Psoas muscle (tissue), 8 donors: ENCODE data around the gene GRK1. TPM values are rescaled to one million over a fixed set of nuclear protein-coding genes. Genes with fewer than 3 reads are reported as not detected.

Source experiments
- ATAC-seq, 4 donors: fragments of 200-7000 bp; cut with Tn5 transposase; one replicate each; pipeline ENCODE4 v1.9.1; 2020; ENCODE audit warnings: moderate library complexity in 3 of 4, mild to moderate bottlenecking in 2 of 4
- DNase-seq, 2 donors: peaks; one replicate each; pipeline ENCODE4 v3.0.0-alpha.2; 2020
- H3K27ac ChIP-seq: fragments of 200-600 bp; one replicate; pipeline ENCODE4 v1.8.0; 2022
- H3K27me3 ChIP-seq, 3 donors: fragments of 200-600 bp in 1 of 3; one replicate each; pipeline versions ENCODE4 v1.6.1 to v1.8.0; 2013 to 2022; ENCODE audit warnings: low read length in 2 of 3, mild to moderate bottlenecking in 2 of 3, moderate library complexity in 1 of 3; ENCODE audit not compliant: insufficient read depth in 3 of 3
- H3K36me3 ChIP-seq, 2 donors: fragments of 200-600 bp in 1 of 2; one replicate each; pipeline versions ENCODE4 v1.6.1 to v1.8.0; 2013 to 2022; ENCODE audit warnings: low read depth in 1 of 2, mild to moderate bottlenecking in 1 of 2, moderate library complexity in 1 of 2; ENCODE audit not compliant: insufficient read depth in 1 of 2
- H3K4me1 ChIP-seq: fragments of 200-600 bp; one replicate; pipeline ENCODE4 v1.8.0; 2022
- H3K4me3 ChIP-seq: fragments of 200-600 bp; one replicate; pipeline ENCODE4 v1.8.0; 2022; ENCODE audit warnings: mild to moderate bottlenecking
- H3K9me3 ChIP-seq: fragments of 200-600 bp; one replicate; pipeline ENCODE4 v1.8.0; 2022
- WGBS, 3 donors: extraction: QIAGEN DNeasy Blood & Tissue Kit; methylation state at CpG; one replicate each; pipeline versions ENCODE4 v1.1.6 to v1.1.7; 2013; 5-methylcytosine and 5-hydroxymethylcytosine counted together
- intact Hi-C, 2 donors: fragments of 100-400 bp; cut with DNase I; formaldehyde crosslinking; loops; one replicate each; pipeline versions ENCODE4 v1.11.0 to v1.14.2; 2022
- polyA plus RNA-seq, 3 donors: library from polyadenylated mRNA; stranded (reverse); fragments of 200-250 nt; gene quantifications; one replicate each; pipeline ENCODE4 v1.2.3, GENCODE V29; 2013
- total RNA-seq, 4 donors: library from RNA; stranded (reverse); fragmentation: NEBNext Ultra II Directional in 2 of 4; extraction: Animal tissue kit (Norgen Biotek cat#: 25700) in 2 of 4; gene quantifications; one replicate each; pipeline versions ENCODE4 v1.2.1 to v1.2.4, GENCODE V29; 2021 to 2023
- TF ChIP-seq, protein P1 (sequence below): fragments of 200-600 bp; IDR thresholded peaks from one replicate; pipeline ENCODE4 v1.8.0; 2022; ENCODE audit warnings: antibody characterized with exemption
- donor health status: healthy with polysubstance abuse.
- donor health status: DM: no; HTN: no; CAD: no; lungs with moderate emphysema.
- donor health status: Bipolar disorder and iron deficiency.
- donor health status: healthy.
- donor health status: DM: yes; HTN: yes; CAD: no.
- donor health status: DM: no; HTN: no; CAD: no.
- donor health status: DM: no; HTN: no; CAD: no.
- donor health status: DM: yes; HTN: yes; CAD: no.

The GRK1 gene
- total and polyA plus RNA-seq, 7 donors, result 0.10 TPM; not detected in 6

DNA sequence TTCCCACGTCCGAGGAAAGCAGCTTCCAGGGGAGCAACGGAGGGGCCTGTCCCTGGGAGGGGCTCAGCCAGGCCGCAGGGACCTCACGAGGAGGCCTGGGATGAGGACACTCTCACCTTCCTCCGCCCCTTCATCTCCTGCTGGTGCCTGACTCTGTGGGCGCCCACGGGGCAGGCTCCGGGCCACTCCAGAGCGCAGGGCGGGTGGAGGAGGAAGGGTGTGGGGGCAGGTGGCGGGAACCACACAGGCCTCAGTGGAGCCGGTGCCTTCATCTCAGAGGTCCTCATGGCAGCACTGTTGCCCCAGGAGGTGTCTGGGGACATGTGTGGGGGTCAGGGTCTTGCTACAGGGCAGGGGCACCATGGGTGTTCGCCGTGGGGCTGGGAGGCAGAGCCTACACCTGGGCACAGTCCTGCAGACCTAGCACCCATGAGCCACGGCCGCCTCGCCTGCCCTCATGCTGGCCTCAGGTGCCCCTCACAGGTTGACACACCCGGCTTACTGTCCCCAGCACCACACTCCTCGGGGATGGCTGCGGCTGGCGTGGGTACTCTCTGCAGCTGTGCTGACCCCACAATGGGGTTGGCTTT is 81.9 kb downstream of the GRK1 start:
- Histone ChIP-seq H3K27me3 (peaks cover 0 to 13% (median 0%) of the 10 kb centered on the region in 3 donors), H3K4me3 (no peak overlapping the region), H3K27ac (no peak overlapping the region), H3K36me3 (no peaks in the 10 kb centered on the region), H3K9me3 (no peaks in the 10 kb centered on the region), H3K4me1 (no peaks in the 10 kb centered on the region)
- TF ChIP-seq, protein P1, sequence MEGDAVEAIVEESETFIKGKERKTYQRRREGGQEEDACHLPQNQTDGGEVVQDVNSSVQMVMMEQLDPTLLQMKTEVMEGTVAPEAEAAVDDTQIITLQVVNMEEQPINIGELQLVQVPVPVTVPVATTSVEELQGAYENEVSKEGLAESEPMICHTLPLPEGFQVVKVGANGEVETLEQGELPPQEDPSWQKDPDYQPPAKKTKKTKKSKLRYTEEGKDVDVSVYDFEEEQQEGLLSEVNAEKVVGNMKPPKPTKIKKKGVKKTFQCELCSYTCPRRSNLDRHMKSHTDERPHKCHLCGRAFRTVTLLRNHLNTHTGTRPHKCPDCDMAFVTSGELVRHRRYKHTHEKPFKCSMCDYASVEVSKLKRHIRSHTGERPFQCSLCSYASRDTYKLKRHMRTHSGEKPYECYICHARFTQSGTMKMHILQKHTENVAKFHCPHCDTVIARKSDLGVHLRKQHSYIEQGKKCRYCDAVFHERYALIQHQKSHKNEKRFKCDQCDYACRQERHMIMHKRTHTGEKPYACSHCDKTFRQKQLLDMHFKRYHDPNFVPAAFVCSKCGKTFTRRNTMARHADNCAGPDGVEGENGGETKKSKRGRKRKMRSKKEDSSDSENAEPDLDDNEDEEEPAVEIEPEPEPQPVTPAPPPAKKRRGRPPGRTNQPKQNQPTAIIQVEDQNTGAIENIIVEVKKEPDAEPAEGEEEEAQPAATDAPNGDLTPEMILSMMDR, result no peak
- ATAC-seq, result no peak
- intact Hi-C loops, result no loop called here
- 91 to 94% (median 93%) methylated on average over 18 to 22 of the region's 22 CpGs for WGBS, 3 donors
- DNase-seq, result no peak

DNA sequence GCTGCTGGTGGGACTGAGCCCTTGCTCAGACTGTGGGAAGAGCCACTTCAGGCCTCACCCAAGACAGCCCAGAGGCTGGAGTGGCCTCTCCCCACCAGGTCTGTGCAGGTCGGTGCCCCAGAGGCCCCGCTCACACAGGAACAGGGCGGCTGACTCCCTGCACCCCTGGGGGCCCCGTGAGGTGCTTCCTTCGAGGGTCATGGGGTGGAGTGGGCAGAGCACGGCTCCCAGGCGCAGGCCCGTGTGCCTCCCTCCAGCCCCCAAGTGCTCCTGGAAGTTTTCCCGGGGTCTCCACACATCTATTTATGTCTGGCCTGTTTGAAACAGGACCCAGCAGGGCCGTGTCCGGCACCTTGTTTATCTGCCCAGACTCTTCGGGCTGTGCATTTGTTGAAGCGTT is 82.5 kb downstream of the GRK1 start:
- peaks cover 0 to 18% (median 0%) of the 10 kb centered on the region in 3 donors for H3K27me3 ChIP-seq
- H3K27ac ChIP-seq, result no peak overlapping the region
- 73 to 88% (median 77%) methylated on average over 13 of the region's 13 CpGs for WGBS, 3 donors
- no peaks in the 10 kb centered on the region for H3K36me3 ChIP-seq
- no peaks in the 10 kb centered on the region for H3K4me1 ChIP-seq
- no peaks in the 10 kb centered on the region for H3K9me3 ChIP-seq
- intact Hi-C loops, result no loop called here
- ATAC-seq, result no peak
- no peak for DNase-seq
- TF ChIP-seq, protein P1, result no peak
- H3K4me3 ChIP-seq, result no peak overlapping the region

DNA sequence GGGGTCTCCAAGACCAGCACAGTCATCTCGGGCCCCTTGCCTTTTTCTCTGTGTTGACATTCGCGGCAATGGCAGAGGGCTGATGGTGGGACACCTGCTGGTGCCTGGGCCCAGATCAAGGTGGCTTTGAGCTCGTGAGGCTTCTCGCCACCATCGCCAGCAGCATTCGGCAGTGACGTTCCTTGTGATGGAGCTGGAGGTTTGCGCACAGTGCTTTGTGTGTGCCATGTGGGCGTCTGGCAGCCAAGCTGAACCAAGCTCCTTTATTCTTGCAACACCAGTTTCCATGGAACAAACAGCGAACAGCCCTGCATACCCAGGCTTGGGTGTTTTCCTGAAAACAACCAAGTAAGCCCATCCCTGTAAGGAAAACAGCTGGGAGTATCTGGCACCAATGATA is 82.9 kb downstream of the GRK1 start:
- intact Hi-C loops, result no loop called here
- no peaks in the 10 kb centered on the region for H3K36me3 ChIP-seq
- TF ChIP-seq, protein P1, result no peak
- no peak for DNase-seq
- H3K4me1 ChIP-seq, result no peaks in the 10 kb centered on the region
- no peak overlapping the region for H3K4me3 ChIP-seq
- H3K27me3 ChIP-seq, result peaks cover 0 to 23% (median 0%) of the 10 kb centered on the region in 3 donors
- ATAC-seq, result no peak
- no peaks in the 10 kb centered on the region for H3K9me3 ChIP-seq
- H3K27ac ChIP-seq, result no peak overlapping the region
- WGBS, 3 donors, result 58 to 71% (median 58%) methylated on average over 11 of the region's 11 CpGs

DNA sequence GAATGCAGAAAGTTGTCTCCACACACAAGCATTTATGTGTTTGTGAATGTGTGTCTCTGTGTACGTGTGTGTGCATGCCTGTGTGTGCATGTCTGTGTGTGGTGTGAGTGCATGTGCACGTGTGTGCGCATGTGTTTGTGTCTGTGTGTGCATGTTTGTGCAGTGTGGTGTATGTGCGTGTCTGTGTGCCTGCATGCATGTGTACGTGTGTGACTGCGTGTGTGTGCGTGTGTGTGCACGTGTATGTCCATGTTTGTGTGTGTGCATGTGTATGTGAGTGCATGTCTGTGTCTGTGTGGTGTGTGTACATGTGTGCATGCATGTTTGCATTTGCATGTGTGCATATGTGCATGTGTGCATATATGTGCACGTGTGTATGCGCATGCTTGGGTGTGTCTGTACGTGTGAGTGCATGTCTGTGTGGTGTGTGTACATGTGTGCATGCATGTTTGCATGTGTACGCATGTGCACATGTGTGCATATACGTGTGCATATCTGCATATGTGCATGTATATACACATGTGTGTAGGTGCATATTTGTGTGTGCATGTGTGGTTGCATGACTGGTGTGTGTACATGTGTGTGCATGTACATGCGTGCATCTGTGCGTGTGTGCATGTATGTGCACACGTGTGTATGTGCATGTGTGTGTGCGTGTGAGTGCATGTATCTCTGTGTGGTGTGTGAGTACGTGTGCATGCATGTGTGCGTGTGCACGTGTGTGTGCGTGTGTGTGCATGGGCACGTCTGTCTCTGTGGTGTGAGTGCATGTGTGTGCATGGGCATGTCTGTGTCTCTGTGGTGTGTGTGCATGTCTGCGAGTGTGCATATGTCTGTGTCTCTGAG is 83.8 kb downstream of the GRK1 start:
- TF ChIP-seq, protein P1, result no peak
- H3K36me3 ChIP-seq, result no peaks in the 10 kb centered on the region
- no peak overlapping the region for H3K4me3 ChIP-seq
- WGBS, 3 donors, result 90 to 91% (median 91%) methylated on average over 23 of the region's 23 CpGs
- no peak for ATAC-seq
- no peaks in the 10 kb centered on the region for H3K4me1 ChIP-seq
- no peak overlapping the region for H3K27ac ChIP-seq
- H3K27me3 ChIP-seq, result peaks cover 0 to 29% (median 0%) of the 10 kb centered on the region in 3 donors
- DNase-seq, result no peak
- intact Hi-C loops, result no loop called here
- no peaks in the 10 kb centered on the region for H3K9me3 ChIP-seq
